GM12801 (cell line): Measurements from ENCODE around the gene SH3TC2.

ENCODE experiments used
- TF ChIP-seq, protein P1 (sequence below): IDR thresholded peaks from one replicate; pipeline ENCODE4 v1.5.1; 2011; ENCODE audit warnings: control low read depth; ENCODE audit not compliant: insufficient read length; ENCODE audit errors: extremely low read depth

SH3TC2 gene

DNA sequence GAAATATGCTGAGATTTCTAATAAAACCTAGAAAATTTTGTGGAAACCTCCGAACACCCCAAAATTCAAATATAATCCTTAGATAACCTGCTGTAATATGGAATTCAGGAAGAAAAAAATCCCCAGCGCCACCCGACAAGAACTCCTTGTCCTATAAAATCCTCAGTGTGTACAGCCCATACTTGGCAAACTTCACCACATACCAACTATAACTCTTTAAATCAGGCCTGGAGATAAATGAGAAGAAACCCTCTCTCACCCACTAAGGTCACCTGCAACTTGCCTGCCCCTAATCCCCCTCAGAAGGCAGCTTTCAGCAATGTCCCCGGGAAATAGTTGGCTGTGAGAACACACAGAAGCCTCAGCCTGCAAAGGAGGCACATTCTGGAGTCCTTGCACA lies 90.5 kb downstream of the SH3TC2 start:
- TF ChIP-seq, protein P1, sequence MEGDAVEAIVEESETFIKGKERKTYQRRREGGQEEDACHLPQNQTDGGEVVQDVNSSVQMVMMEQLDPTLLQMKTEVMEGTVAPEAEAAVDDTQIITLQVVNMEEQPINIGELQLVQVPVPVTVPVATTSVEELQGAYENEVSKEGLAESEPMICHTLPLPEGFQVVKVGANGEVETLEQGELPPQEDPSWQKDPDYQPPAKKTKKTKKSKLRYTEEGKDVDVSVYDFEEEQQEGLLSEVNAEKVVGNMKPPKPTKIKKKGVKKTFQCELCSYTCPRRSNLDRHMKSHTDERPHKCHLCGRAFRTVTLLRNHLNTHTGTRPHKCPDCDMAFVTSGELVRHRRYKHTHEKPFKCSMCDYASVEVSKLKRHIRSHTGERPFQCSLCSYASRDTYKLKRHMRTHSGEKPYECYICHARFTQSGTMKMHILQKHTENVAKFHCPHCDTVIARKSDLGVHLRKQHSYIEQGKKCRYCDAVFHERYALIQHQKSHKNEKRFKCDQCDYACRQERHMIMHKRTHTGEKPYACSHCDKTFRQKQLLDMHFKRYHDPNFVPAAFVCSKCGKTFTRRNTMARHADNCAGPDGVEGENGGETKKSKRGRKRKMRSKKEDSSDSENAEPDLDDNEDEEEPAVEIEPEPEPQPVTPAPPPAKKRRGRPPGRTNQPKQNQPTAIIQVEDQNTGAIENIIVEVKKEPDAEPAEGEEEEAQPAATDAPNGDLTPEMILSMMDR: no peak

DNA sequence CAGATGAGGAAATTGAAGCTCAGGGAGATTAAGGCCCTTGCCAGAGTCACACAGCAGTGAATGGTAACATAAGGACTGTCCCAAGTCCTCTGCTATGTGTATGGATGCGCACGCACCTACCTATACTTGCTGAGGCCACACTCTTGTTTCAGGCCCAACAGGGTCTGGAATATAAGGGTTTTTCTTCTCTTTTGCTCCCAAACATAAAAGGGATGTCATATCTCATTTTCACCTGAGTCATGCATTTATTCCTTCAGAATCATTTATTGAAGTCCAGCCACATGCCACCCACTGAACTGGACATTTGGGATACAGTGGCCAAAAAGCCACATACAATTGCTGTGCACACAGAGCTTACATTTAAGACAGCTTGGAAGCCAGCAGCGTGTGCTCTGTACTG lies 92.0 kb downstream of the SH3TC2 start:
- TF ChIP-seq, protein P1: no peak

DNA sequence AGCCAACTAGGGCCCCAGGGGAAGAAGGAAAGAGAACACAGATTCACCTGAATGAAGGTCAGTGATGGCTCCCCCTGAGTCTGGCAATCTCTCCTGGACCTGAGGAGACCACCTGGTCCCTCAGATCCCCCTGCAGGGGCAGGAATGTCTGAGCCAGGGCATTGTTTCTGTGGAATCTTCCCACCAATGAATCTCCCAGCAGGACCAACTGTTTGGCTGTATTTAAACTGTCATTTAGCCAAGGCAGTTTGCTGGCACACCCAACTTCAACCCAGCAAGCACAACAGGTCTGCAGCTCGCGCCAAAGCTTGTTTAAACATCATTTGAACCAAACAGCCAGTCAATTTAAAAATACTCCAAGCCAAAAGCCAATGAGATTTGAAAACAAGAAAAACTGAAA lies 92.6 kb downstream of the SH3TC2 start:
- TF ChIP-seq, protein P1: no peak

DNA sequence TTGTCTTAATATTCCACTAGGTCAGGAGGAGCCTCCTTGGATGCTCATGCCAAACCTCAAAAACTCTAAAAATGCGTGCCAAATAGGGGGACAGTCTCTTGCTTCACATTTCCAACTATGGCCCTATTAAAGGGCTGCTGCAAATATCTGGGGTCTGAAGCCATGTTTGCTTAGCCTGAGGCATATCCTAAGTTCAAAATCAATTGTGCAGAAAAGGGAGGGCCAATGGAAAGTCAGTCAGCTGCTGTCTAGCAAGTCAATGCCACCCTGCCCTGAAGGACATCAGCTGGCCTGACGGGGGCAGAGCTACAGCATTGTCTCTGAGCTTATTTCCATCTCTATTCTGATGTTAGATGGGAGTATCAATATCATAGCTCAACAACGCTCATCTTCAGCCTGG lies 93.6 kb downstream of the SH3TC2 start:
- TF ChIP-seq, protein P1: no peak

DNA sequence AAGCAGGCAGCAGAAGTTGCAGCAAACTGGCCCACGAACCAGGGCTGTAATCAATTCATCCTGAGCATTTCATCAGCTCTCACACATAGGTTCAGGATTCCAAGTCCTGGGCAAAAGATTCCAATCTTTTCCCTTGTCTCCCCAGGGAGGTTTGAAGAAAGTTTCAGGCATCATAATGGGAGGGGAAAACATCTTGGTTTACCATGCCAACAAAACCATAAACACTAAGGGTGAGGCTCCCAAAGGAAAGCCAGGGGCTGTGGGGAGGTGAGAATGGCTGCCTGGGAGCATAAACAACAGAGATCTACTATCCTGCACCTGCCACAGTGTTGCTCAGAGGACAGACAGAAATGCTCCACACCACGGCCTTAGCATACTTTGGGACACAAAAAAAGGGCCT lies 94.6 kb downstream of the SH3TC2 start:
- TF ChIP-seq, protein P1: no peak

DNA sequence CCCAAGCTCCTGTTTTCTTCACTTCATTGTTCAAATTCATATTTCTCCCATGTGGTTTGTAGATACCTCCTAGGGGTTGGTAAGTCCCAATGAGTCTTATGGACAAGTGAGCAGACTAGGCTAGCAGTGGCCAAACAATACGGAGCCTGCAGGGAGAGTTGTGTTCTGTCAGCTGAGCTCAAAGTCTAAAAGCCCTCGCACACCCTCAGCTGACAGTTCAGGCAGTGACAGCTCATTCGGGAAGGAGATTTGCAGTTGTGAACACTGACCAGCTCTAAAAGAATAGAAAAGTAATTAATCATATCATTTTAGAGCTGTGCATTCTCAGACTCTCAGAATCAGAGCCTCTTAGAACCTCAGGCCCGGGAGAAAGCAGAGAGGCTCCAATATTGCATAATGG lies 95.1 kb downstream of the SH3TC2 start:
- TF ChIP-seq, protein P1: no peak

DNA sequence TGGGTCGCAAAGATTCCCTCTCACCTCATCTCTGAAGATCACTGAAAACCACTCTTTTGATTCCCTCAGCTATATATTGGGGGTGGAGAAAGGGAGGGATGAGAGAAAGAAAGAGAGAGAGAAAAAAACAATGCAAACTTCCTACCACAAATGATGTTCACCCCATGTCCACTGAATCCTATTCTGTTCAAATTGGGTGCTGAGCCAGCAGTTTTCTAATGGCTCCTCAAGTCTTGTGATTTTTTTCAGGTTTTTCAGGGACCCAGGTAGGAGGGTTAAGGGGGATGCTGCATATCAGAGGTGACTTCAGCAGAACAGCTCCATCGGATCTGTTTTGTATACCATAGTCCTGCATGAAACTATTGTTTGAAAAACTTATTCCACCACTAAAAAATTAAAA lies 95.9 kb downstream of the SH3TC2 start:
- TF ChIP-seq, protein P1: no peak

DNA sequence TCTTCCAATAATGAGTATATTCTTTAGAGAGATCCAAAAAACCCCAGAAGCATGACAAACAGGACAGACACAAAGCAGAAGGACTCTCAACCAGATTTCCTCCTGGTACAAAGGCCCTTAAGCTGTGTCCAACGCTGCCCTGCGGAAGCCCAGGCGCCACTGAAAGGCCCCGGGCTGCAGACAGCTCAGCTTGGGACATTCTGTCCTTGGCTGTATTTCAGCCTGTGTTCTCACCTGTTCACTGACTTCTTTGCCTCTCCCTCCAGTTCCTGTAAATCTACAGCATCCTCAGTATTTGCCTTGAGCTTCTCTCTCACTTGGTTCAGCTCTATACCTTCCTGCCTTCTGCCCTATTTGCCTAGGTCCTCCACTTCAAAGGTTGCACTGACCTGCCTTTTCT lies 96.5 kb downstream of the SH3TC2 start:
- TF ChIP-seq, protein P1: no peak
